Adrenal gland (tissue), 5 donors: ENCODE results near the gene OR2W3.

Experiments used
- CTCF ChIP-seq, 6 experiments: fragments of 450-650 bp in 4 of 6; fragments of 200-600 bp in 2 of 6; sonication (generic) in 1 of 6; IDR thresholded peaks; 1 replicate in 5 of 6; 2 replicates in 1 of 6; pipeline versions ENCODE4 v1.5.1 to v1.8.0; 2016 to 2021; ENCODE audit warnings: antibody characterized with exemption in 6 of 6, mild to moderate bottlenecking in 2 of 6, moderate library complexity in 1 of 6
- POLR2A ChIP-seq, 2 donors: fragments of 450-650 bp; IDR thresholded peaks; one replicate each; pipeline ENCODE4 v1.6.1; 2017; ENCODE audit warnings: antibody characterized with exemption in 2 of 2, mild to moderate bottlenecking in 2 of 2, moderate library complexity in 1 of 2
- donor health status: DM: no; HTN: no; CAD: no.

DNA sequence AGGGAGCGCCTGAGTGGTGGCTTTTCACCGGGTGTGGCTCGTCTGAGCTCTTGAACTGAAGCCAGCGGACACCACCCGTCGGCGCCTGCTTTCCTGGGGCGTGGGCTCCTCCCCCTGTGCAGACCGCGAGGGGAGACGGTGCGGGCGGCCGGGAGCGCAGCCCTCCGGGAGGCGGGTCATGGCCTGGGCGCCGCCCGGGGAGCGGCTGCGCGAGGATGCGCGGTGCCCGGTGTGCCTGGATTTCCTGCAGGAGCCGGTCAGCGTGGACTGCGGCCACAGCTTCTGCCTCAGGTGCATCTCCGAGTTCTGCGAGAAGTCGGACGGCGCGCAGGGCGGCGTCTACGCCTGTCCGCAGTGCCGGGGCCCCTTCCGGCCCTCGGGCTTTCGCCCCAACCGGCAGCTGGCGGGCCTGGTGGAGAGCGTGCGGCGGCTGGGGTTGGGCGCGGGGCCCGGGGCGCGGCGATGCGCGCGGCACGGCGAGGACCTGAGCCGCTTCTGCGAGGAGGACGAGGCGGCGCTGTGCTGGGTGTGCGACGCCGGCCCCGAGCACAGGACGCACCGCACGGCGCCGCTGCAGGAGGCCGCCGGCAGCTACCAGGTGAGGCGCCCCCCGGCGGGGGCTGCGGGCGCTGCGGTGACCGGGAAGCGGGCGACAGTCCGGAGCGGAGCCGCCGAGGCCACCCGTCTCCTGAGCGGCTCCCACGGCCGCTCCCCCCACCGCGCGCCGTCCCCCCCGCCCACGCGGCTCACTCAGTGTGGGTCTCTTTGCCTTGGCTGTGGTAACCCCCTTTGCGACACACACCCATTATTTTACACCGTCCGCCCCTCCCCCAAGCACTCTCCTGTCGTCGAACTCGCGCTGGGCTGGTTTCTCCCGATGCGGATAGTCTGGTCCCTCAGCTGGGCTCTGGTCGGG is 38.1 kb upstream of the OR2W3 start, which contains the start of gene TRIM58:
- TF ChIP-seq CTCF (IDR thresholded peaks at IDR 0.05) (peak in 1 of 6 experiments; percentile 26), POLR2A (IDR thresholded peaks at IDR 0.05) (no peak)
